ENCODE data around the gene ANKRD40. TPM values are rescaled to one million over a fixed set of nuclear protein-coding genes. Genes with fewer than 3 reads are reported as not detected.

The ANKRD40 gene
- total RNA-seq, 1 experiment from 2014 or later: 72.0 TPM

GRCh38 chr17:50745631-50746030, 37.9 kb upstream of the ANKRD40 start:
- no peaks in the 10 kb centered on the region for H3K9me3 ChIP-seq (ENCODE audit: control insufficient read depth in 1 of 2, insufficient read depth in 1 of 2, low read depth in 1 of 2, low read length in 2 of 2)
- H3K27me3 ChIP-seq (ENCODE audit: insufficient read depth, low read length): no peaks in the 10 kb centered on the region
- H3K9me2 ChIP-seq (ENCODE audit: insufficient read depth): no peaks in the 10 kb centered on the region
- peaks cover 96% of the 10 kb centered on the region for H3K79me2 ChIP-seq (ENCODE audit: insufficient read depth, low read length)
- BruUV-seq (replicated peaks): no TSS peak
- no peak overlapping the region for H3K27ac ChIP-seq (ENCODE audit: low read depth, low read length)
- H3K4me1 ChIP-seq (ENCODE audit: control insufficient read depth in 1 of 2, insufficient read depth in 2 of 2, low read length in 2 of 2): no peaks in the 10 kb centered on the region
- intact Hi-C loops (cut with micrococcal nuclease): no loop called here
- ATAC-seq (no peak), DNase-seq (ENCODE audit: low read depth, low spot score) (no peak)
- RAD21 ChIA-PET (ENCODE audit: low non-redundant PET in 1 of 2, low total read pairs in 2 of 2, uncharacterized antibody in 2 of 2, unreplicated experiment in 2 of 2): no interaction called here
- peaks cover 91 to 97% of the 10 kb centered on the region in 2 experiments for H3K36me3 ChIP-seq (ENCODE audit: control insufficient read depth in 1 of 2, insufficient read depth in 2 of 2, low read length in 2 of 2)
- H2AFZ ChIP-seq (ENCODE audit: low read depth, low read length, poor library complexity, severe bottlenecking): no peak overlapping the region
- POLR2A ChIA-PET: no interaction called here
- no peak overlapping the region for H3K9ac ChIP-seq (ENCODE audit: low read length)
- no peak for TF ChIP-seq CTCF (IDR thresholded peaks at IDR 0.05 in 2 of 3, conservative IDR thresholded peaks at IDR 0.05 in 1 of 3; ENCODE audit: borderline replicate concordance in 1 of 3, insufficient read depth in 1 of 3, low read depth in 2 of 3, low read length in 2 of 3)
- TF ChIP-seq, protein P1, sequence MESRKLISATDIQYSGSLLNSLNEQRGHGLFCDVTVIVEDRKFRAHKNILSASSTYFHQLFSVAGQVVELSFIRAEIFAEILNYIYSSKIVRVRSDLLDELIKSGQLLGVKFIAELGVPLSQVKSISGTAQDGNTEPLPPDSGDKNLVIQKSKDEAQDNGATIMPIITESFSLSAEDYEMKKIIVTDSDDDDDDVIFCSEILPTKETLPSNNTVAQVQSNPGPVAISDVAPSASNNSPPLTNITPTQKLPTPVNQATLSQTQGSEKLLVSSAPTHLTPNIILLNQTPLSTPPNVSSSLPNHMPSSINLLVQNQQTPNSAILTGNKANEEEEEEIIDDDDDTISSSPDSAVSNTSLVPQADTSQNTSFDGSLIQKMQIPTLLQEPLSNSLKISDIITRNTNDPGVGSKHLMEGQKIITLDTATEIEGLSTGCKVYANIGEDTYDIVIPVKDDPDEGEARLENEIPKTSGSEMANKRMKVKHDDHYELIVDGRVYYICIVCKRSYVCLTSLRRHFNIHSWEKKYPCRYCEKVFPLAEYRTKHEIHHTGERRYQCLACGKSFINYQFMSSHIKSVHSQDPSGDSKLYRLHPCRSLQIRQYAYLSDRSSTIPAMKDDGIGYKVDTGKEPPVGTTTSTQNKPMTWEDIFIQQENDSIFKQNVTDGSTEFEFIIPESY (IDR thresholded peaks at IDR 0.05; ENCODE audit: extremely low read depth, insufficient replicate concordance, low read length): no peak
- no peak overlapping the region for H3K4me3 ChIP-seq (replicated peaks in 1 of 2; ENCODE audit: low read depth in 1 of 2, low read length in 2 of 2)
- H4K20me1 ChIP-seq (ENCODE audit: insufficient read depth): peaks cover 17% of the 10 kb centered on the region; the same call in 1 of the 2 replicates
- CTCF ChIA-PET: no interaction called here
- H3K4me2 ChIP-seq (ENCODE audit: low read length): no peak overlapping the region

- ChIA-PET RAD21 (ENCODE audit: low non-redundant PET in 1 of 2, low total read pairs in 2 of 2, uncharacterized antibody in 2 of 2, unreplicated experiment in 2 of 2) (no interaction called here), CTCF (no interaction called here), POLR2A (no interaction called here)
- no peaks in the 10 kb centered on the region for H3K9me3 ChIP-seq (ENCODE audit: control insufficient read depth in 1 of 2, insufficient read depth in 1 of 2, low read depth in 1 of 2, low read length in 2 of 2)
- no TSS peak for BruUV-seq (replicated peaks)
- DNase-seq (ENCODE audit: low read depth, low spot score) (no peak), ATAC-seq (no peak)
- H3K27ac ChIP-seq (ENCODE audit: low read depth, low read length): no peak overlapping the region
- H3K4me3 ChIP-seq (replicated peaks in 1 of 2; ENCODE audit: low read depth in 1 of 2, low read length in 2 of 2): no peak overlapping the region
- intact Hi-C loops (cut with micrococcal nuclease): no loop called here
- H3K4me2 ChIP-seq (ENCODE audit: low read length): no peak overlapping the region
- no peaks in the 10 kb centered on the region for H3K27me3 ChIP-seq (ENCODE audit: insufficient read depth, low read length)
- peaks cover 61% of the 10 kb centered on the region for H4K20me1 ChIP-seq (ENCODE audit: insufficient read depth)
- peaks cover 98% of the 10 kb centered on the region for H3K79me2 ChIP-seq (ENCODE audit: insufficient read depth, low read length)
- no peaks in the 10 kb centered on the region for H3K4me1 ChIP-seq (ENCODE audit: control insufficient read depth in 1 of 2, insufficient read depth in 2 of 2, low read length in 2 of 2)
- H3K36me3 ChIP-seq (ENCODE audit: control insufficient read depth in 1 of 2, insufficient read depth in 2 of 2, low read length in 2 of 2): peaks cover 67 to 70% of the 10 kb centered on the region in 2 experiments
- no peak overlapping the region for H2AFZ ChIP-seq (ENCODE audit: low read depth, low read length, poor library complexity, severe bottlenecking)
- no peaks in the 10 kb centered on the region for H3K9me2 ChIP-seq (ENCODE audit: insufficient read depth)
- H3K9ac ChIP-seq (ENCODE audit: low read length): no peak overlapping the region
- TF ChIP-seq ELF1 (IDR thresholded peaks at IDR 0.05; ENCODE audit: borderline replicate concordance, low read depth) (no peak), TCF7L2 (IDR thresholded peaks at IDR 0.05; ENCODE audit: borderline replicate concordance, extremely low read depth, insufficient read depth, insufficient read length) (no peak), YY1 (IDR thresholded peaks at IDR 0.05; ENCODE audit: extremely low read depth, insufficient replicate concordance, low read depth, low read length) (no peak), CTCF (IDR thresholded peaks at IDR 0.05 in 2 of 3, conservative IDR thresholded peaks at IDR 0.05 in 1 of 3; ENCODE audit: borderline replicate concordance in 1 of 3, insufficient read depth in 1 of 3, low read depth in 2 of 3, low read length in 2 of 3) (no peak), ZNF274 (IDR thresholded peaks at IDR 0.05; ENCODE audit: low read depth, low read length) (no peak), POLR2AphosphoS5 (IDR thresholded peaks at IDR 0.05; ENCODE audit: low read depth, low read length) (no peak), CEBPB (IDR thresholded peaks at IDR 0.05; ENCODE audit: low read depth) (no peak), POLR2A (IDR thresholded peaks at IDR 0.05; ENCODE audit: borderline replicate concordance, extremely low read depth, insufficient read depth, insufficient read length) (no peak), SRF (IDR thresholded peaks at IDR 0.05; ENCODE audit: low read depth) (no peak), ZFX (IDR thresholded peaks at IDR 0.05) (no peak), EZH2phosphoT487 (IDR thresholded peaks at IDR 0.05; ENCODE audit: borderline replicate concordance) (no peak)
- TF ChIP-seq, protein P2, sequence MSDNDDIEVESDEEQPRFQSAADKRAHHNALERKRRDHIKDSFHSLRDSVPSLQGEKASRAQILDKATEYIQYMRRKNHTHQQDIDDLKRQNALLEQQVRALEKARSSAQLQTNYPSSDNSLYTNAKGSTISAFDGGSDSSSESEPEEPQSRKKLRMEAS (IDR thresholded peaks at IDR 0.05): no peak
Measured at GRCh38 chr17:50739098-50739497, 31.4 kb upstream of the ANKRD40 start.
